Stimulated activated CD4-positive, alpha-beta T cell treated with anti-CD3 and anti-CD28 coated beads, Interleukin-2, amount 100 ng/mL, for 48 hours (primary cell): ENCODE data around the gene OR4D2.
A peak's percentile ranks its signal among the peaks of the same experiment; 100 is the strongest.
"Not testable (repeated sequence)": the region's sequence is repeated elsewhere in the genome, so short reads cannot be mapped to it uniquely, and the experiment has no call there.

Experiments
- DNase-seq, 2 donors: peaks; one replicate each; pipeline ENCODE4 v3.0.0-alpha.2; 2020

The OR4D2 gene

DNA sequence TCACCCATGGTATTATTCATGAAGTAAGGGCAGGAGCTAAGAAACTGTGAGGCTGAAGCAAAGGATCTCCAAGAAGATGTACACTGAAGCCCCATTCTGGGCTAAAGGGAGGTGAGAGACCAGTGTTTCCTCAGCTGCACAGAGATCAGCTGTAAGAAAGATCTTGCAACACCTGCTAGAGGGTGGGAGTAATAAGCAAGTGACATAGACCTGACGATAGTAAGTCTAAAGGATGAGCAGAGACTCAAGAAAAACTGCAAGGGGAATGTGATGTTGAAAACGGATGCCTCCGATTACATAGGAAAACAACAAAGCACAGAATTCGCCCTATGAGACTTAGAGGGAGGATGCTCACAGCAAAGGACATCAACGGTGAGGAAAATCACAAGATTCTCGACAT, at the start of gene OR4D2:
Gene OR4D2, plus strand, starts transcription at position 301 of the 400 bp plus-strand sequence. CDS start 2,674 bp downstream, outside the sequence.
- no peak for DNase-seq

DNA sequence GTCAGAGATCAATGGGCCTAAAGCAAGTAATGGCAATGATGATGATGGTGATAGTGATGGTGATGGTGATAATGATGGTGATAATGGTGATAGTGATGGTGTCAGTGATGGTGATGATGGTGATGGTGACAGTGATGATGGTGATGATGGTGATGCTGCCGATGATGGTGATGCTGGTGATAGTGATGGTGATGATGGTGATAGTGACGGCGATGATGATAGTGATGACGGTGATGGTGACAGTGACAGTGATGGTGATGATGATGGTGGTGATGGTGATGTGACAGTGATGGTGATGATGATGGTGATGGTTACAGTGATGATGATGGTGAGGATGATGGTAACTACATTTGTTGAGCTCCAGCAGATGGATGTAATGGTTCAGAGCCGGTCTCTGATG, 49.4 kb upstream of the OR4D2 start:
- no peak for DNase-seq

DNA sequence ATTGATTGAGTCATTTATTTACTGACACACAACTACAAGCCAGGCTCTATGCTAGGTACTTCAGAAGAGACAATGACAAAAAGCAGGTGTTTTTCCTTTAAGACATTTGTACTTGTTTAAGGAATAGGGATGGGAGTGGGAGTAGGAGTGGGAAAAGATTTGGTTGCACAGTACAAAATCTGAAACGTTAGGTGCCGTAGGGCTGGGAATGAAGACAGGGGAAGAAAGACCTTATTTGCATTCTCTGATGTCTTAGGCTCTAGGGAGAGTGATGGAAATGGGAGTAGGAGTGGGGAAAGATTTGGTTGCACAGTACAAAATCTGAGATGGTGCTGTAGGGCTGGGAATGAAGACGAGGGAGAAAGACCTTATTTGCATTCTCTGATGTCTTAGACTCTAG, 47.3 kb upstream of the OR4D2 start:
- DNase-seq = no peak

DNA sequence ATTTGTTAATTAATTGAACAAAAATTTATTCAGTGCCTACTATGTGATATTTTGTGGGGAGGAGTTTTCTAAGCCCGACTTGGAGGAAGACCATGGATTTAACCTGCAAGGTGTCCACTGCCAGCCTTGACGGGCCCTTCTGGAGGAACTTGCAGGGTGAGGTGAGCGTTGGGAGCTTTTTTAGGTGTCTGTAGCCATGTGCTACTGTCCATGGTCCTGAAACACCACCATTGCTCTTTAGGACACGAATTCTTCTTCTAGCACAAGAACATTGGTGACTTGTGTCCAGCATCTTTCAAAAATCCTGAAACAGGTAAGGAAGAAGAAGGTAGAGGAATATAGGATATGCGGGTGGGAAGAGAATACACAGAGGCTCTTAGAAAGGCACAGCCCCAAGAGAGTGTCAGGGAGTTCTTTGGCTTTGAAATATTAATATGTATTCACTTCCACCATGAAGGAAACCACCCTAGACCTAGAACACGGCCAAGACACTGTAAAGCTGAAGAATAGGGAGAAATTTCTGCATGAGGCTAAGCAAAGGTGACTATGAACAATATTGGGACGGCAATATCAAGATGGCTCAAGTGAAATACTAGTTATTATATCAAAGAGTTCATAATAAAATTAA, 46.5 kb upstream of the OR4D2 start:
- DNase-seq = peak; percentile 44 to 49

DNA sequence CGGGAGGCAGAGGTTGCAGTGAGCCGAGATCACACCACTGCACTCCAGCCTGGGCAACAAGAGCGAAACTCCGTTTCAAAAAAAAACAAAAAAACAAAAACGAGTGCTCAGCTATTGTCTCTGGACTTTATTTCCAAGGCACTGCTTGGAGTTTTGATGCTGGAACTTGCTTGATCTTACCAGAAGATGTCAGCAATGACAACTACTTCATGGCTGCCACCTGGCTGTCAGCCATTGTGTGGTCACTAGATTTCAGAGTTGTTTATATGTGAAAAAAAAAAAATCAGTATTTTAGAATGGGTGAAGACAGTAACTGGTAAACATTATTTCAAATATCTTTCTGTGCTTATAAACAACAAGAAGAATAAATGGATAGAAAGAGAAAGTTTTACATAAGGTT, 44.9 kb upstream of the OR4D2 start:
- no peak for DNase-seq

DNA sequence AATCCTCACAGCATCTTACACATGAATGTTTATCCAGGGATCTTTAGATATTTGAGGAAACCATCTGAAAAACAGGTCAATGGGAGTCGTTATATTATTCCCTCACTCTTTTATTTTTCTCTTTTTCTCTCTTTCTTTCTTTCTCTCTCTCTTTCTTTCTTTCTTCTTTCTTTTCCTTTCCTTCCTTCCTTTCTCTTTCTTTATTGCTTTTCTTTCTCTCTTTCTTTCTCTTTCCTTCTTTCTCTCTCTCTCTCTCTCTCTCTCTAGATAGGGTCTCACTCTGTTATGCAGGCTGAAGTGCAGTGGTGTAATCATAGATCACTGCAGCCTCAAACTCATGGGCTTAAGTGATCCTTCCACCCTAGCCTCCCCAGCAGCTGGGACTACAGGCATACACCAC, 38.9 kb upstream of the OR4D2 start:
- no peak for DNase-seq

DNA sequence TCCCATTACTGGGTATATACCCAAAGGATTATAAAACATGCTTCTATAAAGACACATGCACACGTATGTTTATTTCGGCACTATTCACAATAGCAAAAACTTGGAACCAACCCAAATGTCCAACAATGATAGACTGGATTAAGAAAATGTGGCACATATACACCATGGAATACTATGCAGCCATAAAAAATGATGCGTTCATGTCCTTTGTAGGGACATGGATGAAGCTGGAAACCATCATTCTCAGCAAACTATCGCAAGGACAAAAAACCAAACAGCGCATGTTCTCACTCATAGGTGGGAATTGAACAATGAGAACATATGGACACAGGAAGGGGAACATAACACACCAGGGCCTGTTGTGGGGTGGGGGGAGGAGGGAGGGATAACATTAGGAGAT, 34.1 kb upstream of the OR4D2 start:
- not testable (repeated sequence) for DNase-seq

DNA sequence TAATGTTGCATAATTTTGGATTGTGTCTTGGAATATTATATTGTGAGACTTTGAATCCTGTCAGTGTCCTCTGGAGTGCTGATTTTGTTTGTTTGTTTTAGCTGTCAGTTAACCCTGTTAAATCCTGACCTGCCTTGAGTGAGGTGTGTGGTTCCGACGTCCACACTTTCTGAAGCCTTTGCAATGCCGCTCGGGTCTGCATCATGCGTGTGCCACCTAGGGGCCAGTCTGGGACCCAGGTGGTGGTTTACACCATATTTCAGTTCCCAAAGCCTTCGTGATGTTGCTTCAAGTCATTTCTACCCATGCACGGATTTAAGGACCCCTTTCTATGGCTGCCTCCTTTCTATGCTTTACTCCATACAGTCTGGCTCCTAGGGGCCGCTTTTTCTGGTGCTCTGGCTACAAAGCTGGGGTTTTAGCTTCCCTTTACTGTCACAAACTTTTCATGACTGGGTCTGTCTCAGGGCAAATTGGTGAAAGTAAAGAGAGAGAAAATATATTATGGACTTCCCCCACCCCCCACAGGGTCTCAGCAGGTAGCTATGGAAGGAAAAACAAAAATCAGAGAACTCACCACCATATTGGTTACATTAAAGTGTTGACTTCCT, 30.0 kb upstream of the OR4D2 start:
- no peak for DNase-seq

DNA sequence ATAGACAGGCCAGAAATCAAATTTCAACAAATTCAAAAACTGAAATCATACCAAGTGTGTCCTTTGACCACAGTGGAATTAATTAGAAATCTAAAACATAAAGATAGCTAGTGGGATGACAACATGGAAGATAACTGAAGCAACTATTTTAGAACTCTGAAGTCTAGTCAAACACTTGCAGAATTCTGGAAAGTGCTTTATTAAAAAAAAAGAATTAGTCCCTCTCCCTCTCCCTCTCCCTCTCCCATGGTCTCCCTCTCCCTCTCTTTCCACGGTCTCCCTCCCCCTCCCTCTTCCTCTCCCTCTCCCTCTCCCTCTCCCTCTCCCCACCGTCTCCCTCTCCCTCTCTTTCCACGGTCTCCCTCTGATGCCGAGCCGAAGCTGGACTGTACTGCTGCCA, 25.3 kb upstream of the OR4D2 start:
- no peak for DNase-seq

DNA sequence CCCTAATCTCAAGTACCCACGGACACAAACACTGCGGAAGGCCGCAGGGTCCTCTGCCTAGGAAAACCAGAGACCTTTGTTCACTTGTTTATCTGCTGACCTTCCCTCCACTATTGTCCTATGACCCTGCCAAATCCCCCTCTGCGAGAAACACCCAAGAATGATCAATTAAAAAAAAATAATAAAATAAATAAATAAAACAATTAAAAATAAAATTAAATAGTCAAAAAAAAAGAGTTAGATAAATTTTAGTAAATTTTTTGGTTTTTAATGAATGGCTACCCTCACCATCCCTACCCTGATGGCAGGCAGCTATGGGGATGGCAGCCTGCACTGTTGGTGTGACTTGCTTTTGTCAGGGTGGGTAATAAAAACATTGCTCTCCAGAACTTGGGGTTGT, 23.4 kb upstream of the OR4D2 start:
- not testable (repeated sequence) for DNase-seq

DNA sequence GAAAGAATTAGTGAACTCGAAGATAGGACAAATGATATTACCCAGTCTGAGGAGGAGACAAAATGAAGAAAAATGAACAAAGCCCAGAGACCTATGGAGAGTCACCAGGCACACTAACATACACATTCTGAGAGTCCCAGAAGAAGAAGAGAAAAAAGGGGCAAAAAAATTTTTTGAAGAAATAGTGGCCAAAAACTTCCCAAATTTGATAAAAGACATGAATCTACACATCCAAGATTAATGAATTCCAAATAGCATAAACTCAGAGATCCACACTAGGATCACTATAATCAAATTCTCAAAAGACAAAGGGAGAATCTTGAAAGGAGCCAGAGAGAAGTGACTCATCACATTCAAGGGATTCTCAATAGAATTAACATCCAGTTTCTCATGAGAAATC, 22.0 kb upstream of the OR4D2 start:
- no peak for DNase-seq

DNA sequence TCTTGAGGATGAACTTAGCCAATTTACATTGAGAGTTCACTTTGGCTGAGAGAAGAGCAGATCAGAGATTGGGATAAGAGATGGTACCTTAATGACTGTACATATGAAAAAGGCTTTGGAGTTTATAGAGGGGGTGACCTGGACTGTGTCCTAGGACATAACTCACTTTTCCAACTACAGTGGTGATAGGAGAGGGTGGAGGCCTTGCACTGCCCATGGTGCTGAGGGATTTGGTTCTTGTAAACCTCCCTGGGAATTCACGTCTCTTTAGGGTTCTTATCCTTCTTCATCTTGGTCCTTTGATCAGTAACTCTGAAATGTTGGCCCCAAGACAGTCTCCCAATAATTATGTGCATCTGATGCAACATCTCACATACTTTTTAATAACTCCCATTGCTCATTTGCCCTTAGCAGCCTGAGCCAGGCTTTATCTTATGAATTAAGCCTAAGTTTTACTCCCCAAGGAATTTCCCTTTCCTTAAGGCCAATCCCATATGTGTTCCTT, 18.8 kb upstream of the OR4D2 start, which contains the start of gene OR4D1:
Gene OR4D1, plus strand, starts transcription at position 455 of the 505 bp plus-strand sequence. CDS start 6,770 bp downstream, outside the sequence.
- no peak for DNase-seq

DNA sequence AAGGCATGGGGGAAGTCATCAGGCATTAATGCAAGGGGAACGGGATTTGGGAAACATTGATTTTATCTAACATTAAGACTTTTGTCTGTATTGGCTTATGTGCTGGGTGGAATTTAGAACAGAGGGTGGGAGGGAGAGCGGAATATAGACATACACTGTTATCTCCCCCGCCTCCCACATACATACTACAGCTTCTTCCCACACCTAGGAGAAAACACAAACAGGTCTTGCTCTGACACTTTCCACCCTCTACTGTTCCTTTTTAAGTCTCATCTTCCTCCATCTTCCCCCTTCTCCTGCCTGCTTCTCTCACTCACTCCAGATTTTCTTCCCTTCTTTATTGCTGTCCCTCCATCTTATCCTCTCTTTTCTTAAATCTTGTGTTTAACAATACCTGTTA, 18.2 kb upstream of the OR4D2 start:
- DNase-seq = no peak

DNA sequence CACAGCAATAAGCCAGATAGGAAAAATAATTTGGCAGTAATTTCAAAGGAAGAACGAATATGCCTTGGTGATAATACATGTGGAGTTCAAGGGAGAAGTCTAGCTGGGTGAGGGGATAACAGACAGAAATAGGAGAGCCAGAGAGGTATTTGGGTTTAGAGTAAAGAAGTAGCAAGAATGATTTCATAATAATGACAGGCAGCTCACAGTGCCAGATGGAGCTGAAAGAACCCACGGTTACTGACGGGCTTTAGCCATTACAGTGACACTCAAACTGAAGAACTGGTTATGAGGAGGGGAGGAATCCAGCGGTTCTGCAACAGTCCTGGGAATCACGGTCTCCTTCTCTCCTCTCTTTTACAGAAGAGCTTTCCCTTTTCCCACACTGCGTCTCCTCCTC, 16.4 kb upstream of the OR4D2 start:
- no peak for DNase-seq

DNA sequence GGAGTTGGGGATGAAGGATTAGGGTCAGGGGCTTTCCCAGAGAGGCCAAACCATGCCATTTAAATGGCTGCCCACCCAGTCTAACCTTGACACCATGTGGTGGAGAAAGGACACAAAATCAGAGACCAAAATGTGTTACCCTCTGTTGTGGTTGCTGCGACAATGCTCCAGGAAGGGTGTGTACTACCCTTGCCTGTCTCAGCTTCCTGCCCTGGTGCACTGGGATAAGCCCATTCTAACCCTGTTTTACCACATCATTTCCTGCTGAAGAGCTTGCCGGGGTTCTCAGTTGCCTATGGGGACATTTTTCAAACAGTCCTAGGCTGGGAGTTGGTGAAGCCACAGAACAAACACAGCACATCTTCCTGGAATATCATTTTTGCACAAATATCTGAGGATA, 13.7 kb upstream of the OR4D2 start:
- DNase-seq = peak in 1 of 2 donors; percentile 24

DNA sequence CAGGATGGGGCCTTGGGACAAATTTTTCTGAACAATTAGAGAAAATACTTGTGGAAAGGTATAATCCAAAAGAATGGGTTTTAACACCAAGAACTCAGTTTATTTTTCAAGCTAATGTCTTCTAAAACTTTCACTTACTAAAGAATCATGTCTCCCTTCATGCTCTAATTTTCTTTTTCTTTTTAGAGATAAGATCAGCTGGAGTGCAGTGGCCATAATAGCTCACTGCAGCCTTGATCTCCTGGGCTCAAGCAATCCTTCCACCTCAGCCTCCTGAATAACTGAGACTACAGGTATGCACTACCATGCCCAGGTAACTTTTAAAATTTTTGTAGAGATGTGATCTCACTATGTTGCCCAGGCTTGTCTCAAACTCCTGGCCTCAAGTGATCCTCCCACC, 13.1 kb upstream of the OR4D2 start:
- DNase-seq = no peak

DNA sequence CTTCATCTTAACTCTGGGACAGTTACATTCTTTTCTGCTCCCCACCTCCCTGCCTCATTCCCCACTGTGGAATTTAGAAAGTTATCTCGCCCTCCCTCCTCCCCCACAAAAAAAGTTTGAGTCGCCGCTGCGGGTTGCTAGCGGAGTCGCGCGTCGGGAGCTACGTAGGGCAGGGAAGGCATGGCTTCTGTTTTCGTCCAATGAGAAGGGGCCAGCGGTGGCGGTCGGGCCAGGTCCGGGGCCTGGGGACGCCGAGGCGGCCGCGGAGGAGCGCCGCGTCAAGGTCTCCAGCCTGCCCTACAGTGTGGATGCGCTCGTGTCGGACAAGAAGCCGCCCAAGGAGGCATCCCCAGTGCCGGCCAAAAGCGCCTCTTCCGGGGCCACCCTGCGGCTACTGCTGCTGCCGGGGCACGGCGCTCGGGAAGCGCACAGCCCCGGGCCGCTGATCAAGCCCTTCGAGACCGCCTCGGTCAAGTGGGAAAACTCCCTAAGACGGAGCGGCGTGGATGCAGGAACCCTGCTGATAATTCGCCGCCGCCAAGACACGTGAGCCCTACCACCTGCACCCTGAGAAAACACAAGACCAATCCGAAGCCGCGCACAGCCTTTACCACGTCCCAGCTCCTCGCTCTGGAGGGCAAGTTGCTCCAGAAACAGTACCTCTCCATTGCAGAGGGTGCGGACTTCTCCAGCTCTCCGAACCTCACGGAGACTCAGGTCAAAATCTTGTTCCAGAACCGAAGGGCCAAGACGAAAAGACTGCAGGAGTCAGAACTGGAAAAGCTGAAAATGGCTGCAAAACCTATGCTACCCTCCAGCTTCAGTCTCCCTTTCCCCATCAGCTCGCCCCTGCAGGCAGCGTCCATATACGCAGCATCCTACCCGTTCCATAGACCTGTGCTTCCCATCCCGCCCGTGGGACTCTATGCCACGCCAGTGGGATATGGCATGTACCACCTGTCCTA, 9.7 kb upstream of the OR4D2 start:
- peak; percentile 48 to 50 for DNase-seq

DNA sequence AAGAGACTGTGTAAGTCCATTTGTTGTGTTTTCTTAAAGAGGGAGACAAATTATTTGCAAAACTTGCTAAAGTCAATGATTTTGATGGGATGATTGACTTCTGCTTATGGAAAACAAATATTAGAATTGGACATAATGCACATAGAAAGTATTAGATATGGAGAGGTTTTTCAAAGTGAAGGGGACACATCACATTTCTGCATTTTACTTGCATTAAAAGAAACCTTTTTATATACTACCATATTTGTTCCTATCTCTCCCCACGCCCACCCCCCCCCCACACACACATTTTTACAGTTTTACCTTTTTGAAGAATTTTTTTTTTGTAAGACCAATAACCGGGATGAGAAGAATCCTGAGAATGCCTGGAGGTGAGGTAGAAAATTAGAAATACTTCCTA, 8.6 kb upstream of the OR4D2 start:
- DNase-seq = no peak

DNA sequence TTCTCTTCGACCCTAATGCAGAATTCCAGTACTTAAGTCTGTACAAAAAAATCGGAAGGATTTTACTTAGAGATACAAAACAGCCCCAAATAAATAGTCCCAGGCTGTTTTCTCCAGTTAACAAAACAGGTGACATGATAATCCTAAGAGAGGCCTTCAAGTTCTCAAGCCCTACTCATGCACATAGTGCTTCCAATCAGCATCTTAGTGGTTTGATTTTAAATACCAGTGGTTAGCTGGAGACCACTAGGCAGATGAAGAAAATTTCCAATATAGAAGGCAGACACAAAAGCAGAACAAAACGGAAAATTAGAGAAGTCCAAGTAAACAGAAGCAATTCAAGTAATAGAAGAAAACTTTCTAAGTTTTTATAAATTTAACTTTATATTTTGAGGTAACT, 5.2 kb upstream of the OR4D2 start:
- DNase-seq = no peak

DNA sequence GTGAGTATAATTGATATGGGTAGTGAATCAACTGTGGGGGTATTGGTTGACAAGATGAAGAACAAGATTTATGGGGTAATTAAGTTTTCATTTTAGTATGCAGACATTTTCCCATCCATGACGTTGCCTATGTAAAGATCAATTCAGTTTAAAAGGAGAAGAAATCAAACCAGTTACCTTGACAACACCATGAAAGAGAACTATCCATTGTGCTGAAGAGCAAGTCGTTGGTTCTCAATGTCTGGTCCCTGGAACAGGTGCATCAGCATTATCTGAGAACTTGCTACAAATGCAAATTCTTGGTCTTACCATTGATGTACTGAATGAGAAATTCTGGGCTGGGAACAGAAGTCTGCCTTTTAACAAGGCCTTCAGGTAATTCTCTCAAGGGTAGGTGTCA, 801 bp upstream of the OR4D2 start:
- no peak for DNase-seq

DNA sequence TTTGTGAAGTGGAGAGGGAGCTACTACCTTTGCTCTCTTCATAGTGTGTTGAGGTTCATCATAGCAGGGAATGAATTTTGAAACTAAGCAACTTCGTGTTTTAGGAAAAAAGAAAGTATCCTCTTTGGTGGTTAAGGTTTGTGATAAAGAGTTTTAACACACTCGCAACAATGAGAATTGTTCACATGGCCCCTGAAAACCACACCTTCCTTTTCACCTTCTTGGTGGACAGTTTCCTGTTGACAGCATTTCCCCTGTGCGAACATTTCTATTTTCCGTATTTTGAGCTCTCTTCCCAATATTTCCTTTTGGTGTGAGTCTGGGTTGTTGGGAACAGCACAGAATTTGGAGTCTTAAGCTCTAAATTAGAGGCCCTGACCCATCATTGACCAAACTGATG, 3.8 kb downstream of the OR4D2 start:
- no peak for DNase-seq

DNA sequence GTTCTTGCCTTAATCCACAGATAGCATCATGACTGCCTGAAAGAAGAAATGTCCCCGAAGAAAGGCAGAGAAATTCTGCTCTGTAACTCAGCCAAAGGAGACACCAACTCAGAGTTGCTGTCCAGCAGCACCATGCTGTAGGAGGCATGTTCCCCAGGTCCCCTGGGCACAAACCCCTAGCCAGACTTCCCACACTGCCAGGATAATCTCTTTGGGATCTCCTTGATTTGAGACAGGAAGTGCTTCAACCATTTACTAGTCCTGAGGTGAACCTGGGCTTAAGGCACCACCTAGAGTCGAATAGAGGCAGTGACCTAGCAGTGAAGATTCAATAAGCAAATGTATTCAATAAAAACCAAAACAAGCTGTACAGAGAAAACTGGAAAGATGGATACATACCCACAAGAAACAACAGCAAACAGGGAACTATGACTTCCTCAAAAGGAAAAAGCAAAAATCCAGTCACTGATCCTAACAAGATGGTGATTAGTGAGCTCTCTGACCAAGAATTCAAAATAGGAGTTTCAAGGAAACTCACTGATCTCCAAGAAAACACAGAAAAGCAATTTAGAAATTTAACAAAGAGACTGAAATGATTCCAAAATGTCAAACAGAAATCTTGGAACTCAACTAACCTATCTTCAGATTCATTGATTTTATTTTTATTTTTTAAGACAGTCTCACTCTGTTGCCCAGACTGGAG, 5.7 kb downstream of the OR4D2 start:
- peak in 1 of 2 donors; percentile 22 for DNase-seq

DNA sequence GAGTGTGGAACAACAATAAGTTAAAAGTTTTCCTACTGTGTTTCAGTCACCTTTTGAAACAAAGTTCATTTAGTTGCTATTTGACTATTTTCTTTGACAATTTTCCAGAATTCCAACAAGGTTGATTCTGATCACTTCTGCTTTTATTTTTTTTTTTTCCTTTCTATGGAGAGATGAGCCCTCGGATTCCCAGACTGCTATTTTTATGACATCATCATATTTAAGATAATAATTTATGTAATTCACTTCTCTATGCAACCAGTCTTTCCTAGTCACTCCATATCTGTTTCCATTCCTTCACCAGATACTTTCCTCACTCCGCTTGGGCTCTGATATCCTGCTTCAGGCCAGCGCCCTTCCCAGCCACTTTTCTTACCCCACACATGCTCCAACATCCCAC, 8.1 kb downstream of the OR4D2 start:
- DNase-seq = no peak
